Lower leg skin (tissue), 3 donors: ENCODE results near the gene COMT.

Source experiments
- CTCF ChIP-seq, 3 donors: fragments of 450-650 bp; IDR thresholded peaks; one replicate each; pipeline ENCODE4 v1.5.1; 2016; ENCODE audit warnings: antibody characterized with exemption in 3 of 3, mild to moderate bottlenecking in 3 of 3, moderate library complexity in 2 of 3
- POLR2A ChIP-seq, 2 donors: fragments of 450-650 bp; IDR thresholded peaks; one replicate each; pipeline ENCODE4 v1.6.1; 2016 to 2017; ENCODE audit warnings: antibody characterized with exemption in 2 of 2, mild to moderate bottlenecking in 1 of 2, moderate library complexity in 1 of 2

- no peak for TF ChIP-seq CTCF (IDR thresholded peaks at IDR 0.05)
- TF ChIP-seq POLR2A (IDR thresholded peaks at IDR 0.05) = no peak
Measured at GRCh38 chr22:19955241-19956128, 13.9 kb downstream of the COMT start.
